WTC11 (cell line): ENCODE data around the gene TLCD1. TPM values are rescaled to one million over a fixed set of nuclear protein-coding genes. Genes with fewer than 3 reads are reported as not detected.

Source experiments
- ATAC-seq: fragments of 200-7000 bp; cut with Tn5 transposase; 2 replicates; pipeline ENCODE4 v1.10.0; 2021; ENCODE audit warnings: mild to moderate bottlenecking, moderate library complexity
- CTCF ChIA-PET: fragments of 300-600 bp; sonication (Branson Sonifier 250); formaldehyde crosslinking; loops from one replicate; lab custom pipeline; 2021; ENCODE audit warnings: antibody characterized with exemption; lab: Charles Lee
- POLR2A ChIA-PET: fragments of 350-600 bp; sonication (Branson Sonifier 250); formaldehyde crosslinking; loops from one replicate; lab custom pipeline; 2021; ENCODE audit warnings: antibody characterized with exemption; lab: Charles Lee
- DNase-seq: peaks from one replicate; pipeline ENCODE4 v3.0.0; 2021; ENCODE audit warnings: low spot score
- H3K27ac Mint-ChIP-seq: 2 replicates; pipeline ENCODE4 v1.8.0; 2021; ENCODE audit warnings: mixed read lengths
- H3K27me3 Mint-ChIP-seq: 2 replicates; pipeline ENCODE4 v1.8.0; 2021; ENCODE audit warnings: low read depth, mild to moderate bottlenecking, moderate library complexity, mixed read lengths
- H3K36me3 Mint-ChIP-seq: 2 replicates; pipeline ENCODE4 v1.8.0; 2021; ENCODE audit warnings: mixed read lengths
- H3K4me1 Mint-ChIP-seq: 2 replicates; pipeline ENCODE4 v1.8.0; 2022; ENCODE audit warnings: mixed read lengths
- H3K4me3 Mint-ChIP-seq: 2 replicates; pipeline ENCODE4 v1.8.0; 2021; ENCODE audit warnings: mild to moderate bottlenecking, moderate library complexity, mixed read lengths
- H3K9me3 Mint-ChIP-seq: 2 replicates; pipeline ENCODE4 v1.8.0; 2021; ENCODE audit warnings: mixed read lengths
- ELF4 ChIP-seq: sonication (generic); formaldehyde crosslinking; IDR thresholded peaks from 2 replicates; pipeline ENCODE4 v1.8.1; 2022; ENCODE audit warnings: low read depth, mild to moderate bottlenecking, moderate library complexity, missing genetic modification reagents
- ESRRA ChIP-seq: sonication (generic); formaldehyde crosslinking; IDR thresholded peaks from 2 replicates; pipeline ENCODE4 v1.8.1; 2022; ENCODE audit warnings: mild to moderate bottlenecking, missing genetic modification reagents, borderline replicate concordance
- FOXK1 ChIP-seq: sonication (generic); formaldehyde crosslinking; IDR thresholded peaks from 2 replicates; pipeline ENCODE4 v1.8.0; 2022; ENCODE audit warnings: mild to moderate bottlenecking, moderate library complexity, missing genetic modification reagents
- JUN ChIP-seq: sonication (generic); formaldehyde crosslinking; IDR thresholded peaks from 2 replicates; pipeline ENCODE4 v1.8.0; 2023; ENCODE audit warnings: mild to moderate bottlenecking, missing genetic modification reagents
- KAT7 ChIP-seq: sonication (generic); formaldehyde crosslinking; IDR thresholded peaks from 2 replicates; pipeline ENCODE4 v1.8.1; 2023; ENCODE audit warnings: missing genetic modification reagents, mild to moderate bottlenecking, borderline replicate concordance
- MAX ChIP-seq: sonication (generic); formaldehyde crosslinking; IDR thresholded peaks from 2 replicates; pipeline ENCODE4 v1.8.0; 2022; ENCODE audit warnings: mild to moderate bottlenecking, missing genetic modification reagents
- MXD4 ChIP-seq: fragments of 250-450 bp; sonication (Bioruptor Pico); IDR thresholded peaks from 2 replicates; pipeline ENCODE4 v1.8.0; 2021; ENCODE audit warnings: mild to moderate bottlenecking, moderate library complexity, borderline replicate concordance
- MYBL2 ChIP-seq: sonication (generic); formaldehyde crosslinking; IDR thresholded peaks from 2 replicates; pipeline ENCODE4 v1.8.1; 2023; ENCODE audit warnings: mild to moderate bottlenecking, moderate library complexity, missing genetic modification reagents
- NFYB ChIP-seq: sonication (generic); formaldehyde crosslinking; conservative IDR thresholded peaks from 2 replicates; pipeline ENCODE4 v1.8.0; 2022; ENCODE audit warnings: low read depth, missing genetic modification reagents
- NR2C2 ChIP-seq: sonication (generic); formaldehyde crosslinking; IDR thresholded peaks from 2 replicates; pipeline ENCODE4 v1.8.0; 2022; ENCODE audit warnings: mild to moderate bottlenecking, missing genetic modification reagents
- PRRX2 ChIP-seq: fragments of 250-450 bp; sonication (Bioruptor Pico); IDR thresholded peaks from 2 replicates; pipeline ENCODE4 v1.8.0; 2021; ENCODE audit warnings: mild to moderate bottlenecking
- SMAD4 ChIP-seq: sonication (generic); formaldehyde crosslinking; IDR thresholded peaks from 2 replicates; pipeline ENCODE4 v1.8.0; 2022; ENCODE audit warnings: mild to moderate bottlenecking, missing genetic modification reagents
- STAT6 ChIP-seq: sonication (generic); formaldehyde crosslinking; conservative IDR thresholded peaks from 2 replicates; pipeline ENCODE4 v1.8.1; 2023; ENCODE audit warnings: mild to moderate bottlenecking, low read depth, missing genetic modification reagents, moderate library complexity
- USF1 ChIP-seq: sonication (generic); formaldehyde crosslinking; IDR thresholded peaks from 2 replicates; pipeline ENCODE4 v1.8.0; 2022; ENCODE audit warnings: mild to moderate bottlenecking, missing genetic modification reagents
- ZNF138 ChIP-seq: sonication (generic); formaldehyde crosslinking; conservative IDR thresholded peaks from 2 replicates; pipeline ENCODE4 v1.8.1; 2022; ENCODE audit warnings: mild to moderate bottlenecking, moderate library complexity, missing genetic modification reagents
- ZNF396 ChIP-seq: fragments of 250-450 bp; sonication (Bioruptor Pico); IDR thresholded peaks from 2 replicates; pipeline ENCODE4 v1.8.0; 2021; ENCODE audit warnings: mild to moderate bottlenecking, moderate library complexity, borderline replicate concordance
- ZNF532 ChIP-seq: fragments of 250-450 bp; sonication (Bioruptor Pico); IDR thresholded peaks from 2 replicates; pipeline ENCODE4 v1.9.0; 2021; ENCODE audit warnings: mild to moderate bottlenecking, borderline replicate concordance
- total RNA-seq: library from RNA; stranded (reverse); gene quantifications from 3 replicates; pipeline ENCODE4 v1.2.3, GENCODE V29; 2021
- TF ChIP-seq, protein P1 (sequence below): fragments of 250-450 bp; sonication (Bioruptor Pico); IDR thresholded peaks from 2 replicates; pipeline ENCODE4 v1.9.0; 2021; ENCODE audit warnings: mild to moderate bottlenecking
- TF ChIP-seq, protein P2 (sequence below): fragments of 200-600 bp; IDR thresholded peaks from 2 replicates; pipeline ENCODE4 v1.8.0; 2022; ENCODE audit warnings: antibody characterized with exemption
- TF ChIP-seq, protein P3 (sequence below): sonication (generic); formaldehyde crosslinking; IDR thresholded peaks from 2 replicates; pipeline ENCODE4 v1.8.1; 2023; ENCODE audit warnings: mild to moderate bottlenecking, missing genetic modification reagents

The TLCD1 gene
- total RNA-seq, 1 experiment from 2014 or later, result 36.0 TPM

- H3K27ac Mint-ChIP-seq, result peak overlapping the region; percentile 87
- TF ChIP-seq, protein P1, sequence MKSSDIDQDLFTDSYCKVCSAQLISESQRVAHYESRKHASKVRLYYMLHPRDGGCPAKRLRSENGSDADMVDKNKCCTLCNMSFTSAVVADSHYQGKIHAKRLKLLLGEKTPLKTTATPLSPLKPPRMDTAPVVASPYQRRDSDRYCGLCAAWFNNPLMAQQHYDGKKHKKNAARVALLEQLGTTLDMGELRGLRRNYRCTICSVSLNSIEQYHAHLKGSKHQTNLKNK (CRISPR knock-in tag), result no peak
- TF ChIP-seq PRRX2 (CRISPR knock-in tag) (no peak), SMAD4 (CRISPR knock-in tag) (no peak), ZNF138 (CRISPR knock-in tag) (no peak), ZNF532 (no peak), FOXK1 (no peak), MXD4 (CRISPR knock-in tag) (no peak), KAT7 (no peak), ZNF396 (CRISPR knock-in tag) (no peak), USF1 (CRISPR knock-in tag) (no peak), MYBL2 (CRISPR knock-in tag) (no peak), JUN (CRISPR knock-in tag) (no peak), ELF4 (no peak), STAT6 (CRISPR knock-in tag) (no peak), ESRRA (CRISPR knock-in tag) (no peak), NR2C2 (no peak), MAX (CRISPR knock-in tag) (no peak), NFYB (CRISPR knock-in tag) (no peak)
- TF ChIP-seq, protein P2, sequence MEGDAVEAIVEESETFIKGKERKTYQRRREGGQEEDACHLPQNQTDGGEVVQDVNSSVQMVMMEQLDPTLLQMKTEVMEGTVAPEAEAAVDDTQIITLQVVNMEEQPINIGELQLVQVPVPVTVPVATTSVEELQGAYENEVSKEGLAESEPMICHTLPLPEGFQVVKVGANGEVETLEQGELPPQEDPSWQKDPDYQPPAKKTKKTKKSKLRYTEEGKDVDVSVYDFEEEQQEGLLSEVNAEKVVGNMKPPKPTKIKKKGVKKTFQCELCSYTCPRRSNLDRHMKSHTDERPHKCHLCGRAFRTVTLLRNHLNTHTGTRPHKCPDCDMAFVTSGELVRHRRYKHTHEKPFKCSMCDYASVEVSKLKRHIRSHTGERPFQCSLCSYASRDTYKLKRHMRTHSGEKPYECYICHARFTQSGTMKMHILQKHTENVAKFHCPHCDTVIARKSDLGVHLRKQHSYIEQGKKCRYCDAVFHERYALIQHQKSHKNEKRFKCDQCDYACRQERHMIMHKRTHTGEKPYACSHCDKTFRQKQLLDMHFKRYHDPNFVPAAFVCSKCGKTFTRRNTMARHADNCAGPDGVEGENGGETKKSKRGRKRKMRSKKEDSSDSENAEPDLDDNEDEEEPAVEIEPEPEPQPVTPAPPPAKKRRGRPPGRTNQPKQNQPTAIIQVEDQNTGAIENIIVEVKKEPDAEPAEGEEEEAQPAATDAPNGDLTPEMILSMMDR, result no peak
- TF ChIP-seq, protein P3, sequence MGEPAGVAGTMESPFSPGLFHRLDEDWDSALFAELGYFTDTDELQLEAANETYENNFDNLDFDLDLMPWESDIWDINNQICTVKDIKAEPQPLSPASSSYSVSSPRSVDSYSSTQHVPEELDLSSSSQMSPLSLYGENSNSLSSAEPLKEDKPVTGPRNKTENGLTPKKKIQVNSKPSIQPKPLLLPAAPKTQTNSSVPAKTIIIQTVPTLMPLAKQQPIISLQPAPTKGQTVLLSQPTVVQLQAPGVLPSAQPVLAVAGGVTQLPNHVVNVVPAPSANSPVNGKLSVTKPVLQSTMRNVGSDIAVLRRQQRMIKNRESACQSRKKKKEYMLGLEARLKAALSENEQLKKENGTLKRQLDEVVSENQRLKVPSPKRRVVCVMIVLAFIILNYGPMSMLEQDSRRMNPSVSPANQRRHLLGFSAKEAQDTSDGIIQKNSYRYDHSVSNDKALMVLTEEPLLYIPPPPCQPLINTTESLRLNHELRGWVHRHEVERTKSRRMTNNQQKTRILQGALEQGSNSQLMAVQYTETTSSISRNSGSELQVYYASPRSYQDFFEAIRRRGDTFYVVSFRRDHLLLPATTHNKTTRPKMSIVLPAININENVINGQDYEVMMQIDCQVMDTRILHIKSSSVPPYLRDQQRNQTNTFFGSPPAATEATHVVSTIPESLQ (CRISPR knock-in tag), result no peak
- no peaks in the 10 kb centered on the region for H3K27me3 Mint-ChIP-seq
- DNase-seq (no peak), ATAC-seq (no peak)
- peaks cover 47% of the 10 kb centered on the region for H3K4me1 Mint-ChIP-seq
- H3K9me3 Mint-ChIP-seq, result no peaks in the 10 kb centered on the region
- H3K4me3 Mint-ChIP-seq, result no peak overlapping the region
- CTCF ChIA-PET, result interaction anchor here (0.8 to 13.9 kb wide), 5 partner anchors 13 to 134 kb away, joined by 3 to 541 read pairs (median 14); partner anchors contain the start of genes NEK8, RPL23A and TLCD1
- POLR2A ChIA-PET, result interaction anchor here (1.3 to 13.5 kb wide), 2 partner anchors 21 to 64 kb away, joined by 3 to 310 read pairs; partner anchors contain the start of genes NEK8 and TLCD1
- H3K36me3 Mint-ChIP-seq, result peaks cover 53% of the 10 kb centered on the region
Observed at GRCh38 chr17:28747801-28748750, 22.0 kb upstream of the TLCD1 start.
